Activated CD8-positive, alpha-beta memory T cell treated with anti-CD3 and anti-CD28 coated beads, Interleukin-2, amount 10 ng/mL, durations not matched to agents 7 days and 5 days (primary cell): ENCODE measurements around the gene MTHFSD. TPM values are rescaled to one million over a fixed set of nuclear protein-coding genes. Genes with fewer than 3 reads are reported as not detected.

ENCODE experiments used
- ATAC-seq: fragments of 150-1000 bp; cut with Tn5 transposase; one replicate; pipeline ENCODE4 v1.10.0; 2021; ENCODE audit warnings: moderate library complexity
- CTCF ChIA-PET: fragments of 350-600 bp; sonication (Branson Sonifier 250); formaldehyde crosslinking; loops from one replicate; lab custom pipeline; 2021; ENCODE audit warnings: antibody characterized with exemption; lab: Charles Lee
- DNase-seq: peaks from one replicate; pipeline ENCODE4 v3.0.0-alpha.2; 2020
- H3K27ac Mint-ChIP-seq: one replicate; pipeline ENCODE4 v1.8.0; 2021; ENCODE audit warnings: mild to moderate bottlenecking, mixed read lengths
- H3K27me3 Mint-ChIP-seq: one replicate; pipeline ENCODE4 v1.8.0; 2021; ENCODE audit warnings: mixed read lengths
- H3K36me3 Mint-ChIP-seq: one replicate; pipeline ENCODE4 v1.8.0; 2021; ENCODE audit warnings: mild to moderate bottlenecking, mixed read lengths
- H3K4me1 Mint-ChIP-seq: one replicate; pipeline ENCODE4 v1.8.0; 2021; ENCODE audit warnings: mixed read lengths
- H3K4me3 Mint-ChIP-seq: one replicate; pipeline ENCODE4 v1.8.0; 2021; ENCODE audit warnings: mild to moderate bottlenecking, moderate library complexity, mixed read lengths
- H3K9me3 Mint-ChIP-seq: one replicate; pipeline ENCODE4 v1.8.0; 2022; ENCODE audit warnings: low read depth, mixed read lengths
- total RNA-seq, 2 experiments: library from RNA; stranded (reverse); gene quantifications; one replicate each; pipeline ENCODE4 v1.2.3, GENCODE V29; 2021

Gene MTHFSD, protein sequence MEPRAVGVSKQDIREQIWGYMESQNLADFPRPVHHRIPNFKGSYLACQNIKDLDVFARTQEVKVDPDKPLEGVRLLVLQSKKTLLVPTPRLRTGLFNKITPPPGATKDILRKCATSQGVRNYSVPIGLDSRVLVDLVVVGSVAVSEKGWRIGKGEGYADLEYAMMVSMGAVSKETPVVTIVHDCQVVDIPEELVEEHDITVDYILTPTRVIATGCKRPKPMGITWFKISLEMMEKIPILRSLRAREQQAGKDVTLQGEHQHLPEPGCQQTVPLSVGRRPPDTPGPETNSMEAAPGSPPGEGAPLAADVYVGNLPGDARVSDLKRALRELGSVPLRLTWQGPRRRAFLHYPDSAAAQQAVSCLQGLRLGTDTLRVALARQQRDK
- 10 to 100 TPM; 23.2 to 25.3 TPM for total RNA-seq

DNA sequence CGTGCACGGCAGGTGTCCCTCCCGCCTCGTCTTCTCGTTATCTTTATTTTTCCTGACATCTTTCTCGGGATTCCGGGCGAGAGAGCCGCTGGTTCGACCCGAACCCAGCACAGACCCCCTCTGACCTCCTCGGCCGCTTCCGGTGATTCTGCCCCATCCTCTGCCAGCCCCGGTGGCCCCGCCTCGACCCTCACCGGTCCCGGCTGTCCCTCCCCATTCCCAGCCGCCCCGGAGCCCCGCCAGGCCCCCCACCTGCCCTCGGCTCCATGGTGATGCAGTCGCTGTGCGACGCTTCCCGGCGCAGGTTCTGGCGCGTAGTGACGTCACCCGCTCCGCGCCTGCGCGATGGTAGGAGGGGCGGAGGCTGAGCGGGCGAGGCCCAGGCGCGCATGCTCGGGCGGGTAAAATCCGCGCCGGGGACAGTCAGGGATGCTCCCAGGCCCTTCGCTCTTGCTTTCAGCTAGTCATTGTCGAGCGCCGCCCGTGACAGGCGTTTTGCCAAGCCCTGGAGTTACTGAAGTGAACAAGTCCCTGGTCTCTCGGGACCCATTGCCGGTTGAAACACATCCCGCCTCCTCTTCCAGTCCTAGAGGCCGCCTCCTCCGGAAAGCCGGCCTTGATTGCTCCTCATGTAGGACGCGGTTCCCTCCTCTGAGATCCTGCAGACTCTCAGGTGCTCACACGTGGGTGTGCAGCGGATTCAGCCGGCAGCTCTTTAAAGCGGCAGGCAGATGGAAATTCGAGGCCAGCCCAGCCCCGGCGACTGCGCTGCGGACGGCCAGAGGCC is at the start of gene MTHFSD:
Gene MTHFSD (minus strand): TSS at position 319 of the 787 bp plus-strand sequence. CDS start 51 bp downstream, at position 268.
- H3K4me1 Mint-ChIP-seq: peaks cover 15% of the 10 kb centered on the region
- H3K4me3 Mint-ChIP-seq: peak within 1 kb of the TSS; percentile 84
- H3K9me3 Mint-ChIP-seq: no peaks in the 10 kb centered on the region
- peak within 1 kb of the TSS; percentile 98 for H3K27ac Mint-ChIP-seq
- H3K27me3 Mint-ChIP-seq: peaks cover 4% of the 10 kb centered on the region
- CTCF ChIA-PET: interaction anchor here (1.0 kb wide), 1 partner anchor 10 kb away, joined by 3 read pairs; no protein-coding TSS in a partner anchor
- peaks cover 7% of the 10 kb centered on the region for H3K36me3 Mint-ChIP-seq
- ATAC-seq: peak; percentile 97
- peak; percentile 95 for DNase-seq

DNA sequence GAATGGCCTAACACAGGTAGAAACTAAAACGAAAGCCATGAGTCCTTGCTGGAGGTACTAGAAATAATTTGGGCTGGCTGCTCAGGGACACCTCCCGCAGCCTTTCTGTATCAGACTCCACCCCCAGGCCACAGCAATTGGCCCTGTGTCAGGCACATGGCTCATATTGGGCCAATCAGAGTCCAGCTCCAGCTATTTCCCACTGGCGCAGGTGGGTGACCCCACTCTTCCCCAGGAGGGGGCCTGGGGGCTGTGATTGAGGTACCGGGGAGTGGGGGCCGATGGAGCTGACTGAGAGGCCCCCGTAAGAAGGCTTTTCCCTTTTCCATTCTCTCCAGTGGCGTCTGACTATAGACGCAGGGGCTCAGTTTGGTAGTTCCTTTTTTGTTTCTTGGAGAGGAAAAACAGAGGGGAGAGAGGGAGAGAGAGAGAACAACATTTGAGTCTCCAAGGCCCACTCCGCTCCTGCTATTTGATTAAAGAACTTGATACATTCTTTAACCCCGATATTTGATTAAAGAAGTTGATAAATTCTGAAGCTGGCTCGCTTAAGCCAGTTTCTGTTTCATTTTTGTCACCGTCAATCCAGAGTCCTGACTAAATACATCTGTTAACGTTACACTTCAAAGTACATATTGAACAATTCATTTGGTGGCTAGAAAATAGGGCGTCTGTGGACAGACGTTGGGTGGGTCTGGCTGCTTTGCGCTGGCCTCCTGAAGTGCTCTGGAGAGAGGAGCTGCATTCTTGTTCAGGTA is 49.6 kb upstream of the MTHFSD start:
- CTCF ChIA-PET: interaction anchor here (0.7 kb wide), 1 partner anchor 29 kb away, joined by 3 read pairs; no protein-coding TSS in a partner anchor
- Mint-ChIP-seq H3K9me3 (no peaks in the 10 kb centered on the region), H3K36me3 (no peaks in the 10 kb centered on the region), H3K4me1 (peaks cover 5% of the 10 kb centered on the region), H3K27ac (peak overlapping the region; percentile 64), H3K4me3 (peak overlapping the region; percentile 68), H3K27me3 (peaks cover 17% of the 10 kb centered on the region)
- DNase-seq: peak; percentile 71
- peak; percentile 99 for ATAC-seq

DNA sequence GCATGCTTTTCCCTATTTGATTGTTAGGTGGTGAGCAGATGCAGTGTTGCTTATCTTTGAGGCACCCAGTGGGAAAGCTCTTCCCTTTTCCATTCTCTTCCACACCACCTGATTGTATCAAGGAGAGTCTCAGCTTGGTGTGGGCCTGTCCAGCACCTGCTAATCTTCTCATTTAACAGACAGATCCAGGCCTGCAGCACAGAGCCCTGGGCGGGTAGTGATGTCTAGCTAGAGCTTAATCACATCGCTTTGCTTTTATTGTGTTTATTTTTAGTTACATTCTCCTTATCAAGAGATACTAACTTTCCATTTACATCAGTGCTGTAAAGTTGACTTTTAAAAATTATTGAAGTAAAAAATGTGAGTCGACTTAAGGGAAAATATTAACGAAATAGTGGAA is 47.5 kb upstream of the MTHFSD start:
- no peak for ATAC-seq
- Mint-ChIP-seq H3K9me3 (no peaks in the 10 kb centered on the region), H3K27me3 (peaks cover 29% of the 10 kb centered on the region), H3K4me3 (no peak overlapping the region), H3K27ac (no peak overlapping the region), H3K36me3 (no peaks in the 10 kb centered on the region), H3K4me1 (peaks cover 5% of the 10 kb centered on the region)
- CTCF ChIA-PET: interaction anchor here (1.0 kb wide), 1 partner anchor 9 kb away, joined by 3 read pairs; no protein-coding TSS in a partner anchor
- no peak for DNase-seq

DNA sequence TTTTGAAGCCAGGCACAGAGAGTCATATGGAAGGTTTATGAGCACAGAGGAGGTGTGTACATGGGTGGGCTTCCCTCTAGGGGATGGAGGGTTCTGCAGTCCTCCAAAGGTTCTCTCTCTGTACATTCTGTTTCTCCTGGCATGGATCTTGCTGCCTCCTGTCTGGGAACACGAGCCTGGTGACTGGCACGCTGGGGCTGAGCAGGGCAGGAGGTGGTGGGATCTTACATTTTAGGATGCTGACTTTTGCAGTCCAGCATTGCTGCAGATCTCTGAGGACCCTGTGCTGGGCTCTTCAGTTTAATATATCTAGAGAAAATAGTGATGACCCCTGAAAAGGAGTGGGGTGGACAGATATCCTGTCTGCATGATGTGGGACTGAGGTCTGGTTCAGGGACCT is 46.3 kb upstream of the MTHFSD start:
- H3K4me1 Mint-ChIP-seq: peaks cover 5% of the 10 kb centered on the region
- CTCF ChIA-PET: no interaction called here
- no peaks in the 10 kb centered on the region for H3K9me3 Mint-ChIP-seq
- no peaks in the 10 kb centered on the region for H3K36me3 Mint-ChIP-seq
- no peak overlapping the region for H3K4me3 Mint-ChIP-seq
- ATAC-seq (no peak), DNase-seq (no peak)
- no peak overlapping the region for H3K27ac Mint-ChIP-seq
- H3K27me3 Mint-ChIP-seq: peaks cover 29% of the 10 kb centered on the region

- Mint-ChIP-seq H3K4me1 (no peaks in the 10 kb centered on the region), H3K9me3 (no peaks in the 10 kb centered on the region), H3K27me3 (peaks cover 31% of the 10 kb centered on the region), H3K4me3 (no peak overlapping the region), H3K27ac (no peak overlapping the region), H3K36me3 (no peaks in the 10 kb centered on the region)
- CTCF ChIA-PET: no interaction called here
- DNase-seq (no peak), ATAC-seq (no peak)
These were observed 43.9 kb upstream of the MTHFSD start for GRCh38 chr16:86598607-86599565.

DNA sequence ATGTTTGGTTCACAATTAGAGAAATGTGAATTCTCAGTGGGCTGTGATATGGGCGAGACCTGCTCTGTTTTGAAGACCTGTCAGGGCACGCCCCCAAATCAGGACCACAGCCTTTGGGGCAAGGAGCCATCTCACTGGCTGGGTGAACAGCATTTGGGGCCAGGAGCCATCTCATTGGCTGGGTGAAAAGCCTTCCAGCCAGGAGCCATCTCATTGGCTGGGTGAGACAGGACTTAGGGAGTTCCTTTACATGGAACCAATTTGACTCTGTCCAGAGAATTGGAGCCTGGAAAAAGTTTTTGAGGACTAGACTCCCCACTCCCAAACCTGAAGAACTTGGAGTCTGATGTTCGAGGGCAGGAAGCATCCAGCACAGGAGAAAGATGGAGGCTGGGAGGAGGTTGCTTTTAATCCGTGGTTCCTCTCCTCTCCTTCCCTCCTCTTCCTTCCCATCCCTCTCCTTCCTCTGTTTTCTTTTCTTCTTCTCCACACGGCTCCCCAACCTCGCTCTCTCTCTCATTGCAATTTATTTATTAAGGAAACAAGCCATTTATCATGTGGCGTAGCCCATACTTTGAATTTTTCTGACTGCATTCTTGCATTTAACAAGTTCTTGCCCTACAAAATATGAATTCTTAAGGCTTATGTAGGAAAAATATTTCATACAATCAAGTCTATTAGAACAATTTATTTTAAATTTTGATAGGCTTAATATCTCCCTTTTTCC is 43.0 kb upstream of the MTHFSD start:
- H3K36me3 Mint-ChIP-seq: no peaks in the 10 kb centered on the region
- no peaks in the 10 kb centered on the region for H3K4me1 Mint-ChIP-seq
- H3K27me3 Mint-ChIP-seq: peaks cover 40% of the 10 kb centered on the region
- CTCF ChIA-PET: interaction anchor here (0.7 kb wide), 1 partner anchor 22 kb away, joined by 3 read pairs; no protein-coding TSS in a partner anchor
- no peak for ATAC-seq
- no peak for DNase-seq
- no peak overlapping the region for H3K27ac Mint-ChIP-seq
- H3K9me3 Mint-ChIP-seq: no peaks in the 10 kb centered on the region
- H3K4me3 Mint-ChIP-seq: no peak overlapping the region

- no peaks in the 10 kb centered on the region for H3K4me1 Mint-ChIP-seq
- no peak overlapping the region for H3K27ac Mint-ChIP-seq
- no peak overlapping the region for H3K4me3 Mint-ChIP-seq
- H3K9me3 Mint-ChIP-seq: no peaks in the 10 kb centered on the region
- peaks cover 39% of the 10 kb centered on the region for H3K27me3 Mint-ChIP-seq
- no peaks in the 10 kb centered on the region for H3K36me3 Mint-ChIP-seq
- CTCF ChIA-PET: interaction anchor here (0.7 kb wide), 1 partner anchor 21 kb away, joined by 3 read pairs; no protein-coding TSS in a partner anchor
- DNase-seq (no peak), ATAC-seq (no peak)
These were observed 42.3 kb upstream of the MTHFSD start for GRCh38 chr16:86597126-86597879.

DNA sequence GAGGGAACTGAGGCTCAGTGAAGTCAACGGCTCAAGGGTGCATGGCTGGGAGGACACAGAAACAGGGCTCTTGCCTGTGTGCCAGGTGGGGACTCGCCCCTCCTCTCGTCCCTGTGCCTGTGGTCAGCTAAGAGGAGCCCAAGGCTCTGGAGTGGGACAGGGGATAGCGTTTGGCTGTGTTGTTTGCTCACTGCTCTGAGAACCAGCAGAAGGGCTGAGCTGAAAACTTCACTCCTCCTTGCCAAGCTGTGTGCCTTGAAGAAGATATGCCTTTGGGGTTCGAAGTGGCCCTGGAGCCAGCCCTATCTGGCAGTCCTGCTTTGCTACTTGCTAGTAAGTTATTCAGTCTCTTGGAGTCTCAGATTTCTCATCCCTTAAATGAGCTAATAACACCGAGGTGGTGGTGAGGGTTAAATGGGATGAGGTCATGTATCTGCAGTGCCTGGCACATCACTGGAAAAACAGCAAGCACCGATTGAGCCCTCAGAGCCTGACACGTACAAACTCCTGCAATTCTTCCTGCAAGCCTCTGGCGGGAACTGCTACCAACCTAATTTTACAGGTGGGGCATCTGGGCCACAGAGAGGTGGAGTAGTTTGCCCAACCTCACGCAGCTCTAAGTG is 41.1 kb upstream of the MTHFSD start:
- Mint-ChIP-seq H3K36me3 (no peaks in the 10 kb centered on the region), H3K27me3 (peaks cover 38% of the 10 kb centered on the region), H3K4me1 (no peaks in the 10 kb centered on the region), H3K27ac (no peak overlapping the region), H3K4me3 (no peak overlapping the region), H3K9me3 (no peaks in the 10 kb centered on the region)
- ATAC-seq: no peak
- CTCF ChIA-PET: no interaction called here
- no peak for DNase-seq

DNA sequence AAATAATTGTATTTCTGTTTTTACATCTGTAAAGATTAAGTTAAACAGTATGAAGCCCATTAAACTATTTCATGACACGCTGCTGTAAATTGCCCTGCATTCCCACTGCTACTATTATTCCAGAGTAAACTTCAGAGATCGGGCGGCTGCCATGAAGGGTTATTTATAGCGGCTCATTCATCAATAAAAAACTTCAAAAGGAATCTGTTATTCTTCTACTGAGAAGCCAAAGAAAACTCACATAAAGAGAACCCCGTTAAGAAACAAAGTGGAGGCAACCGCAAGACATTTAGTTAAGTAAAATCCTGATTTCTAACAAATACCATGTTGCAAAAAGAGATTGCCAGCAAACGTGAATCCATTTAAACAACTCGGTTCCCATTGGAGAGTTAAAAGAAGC is 39.7 kb upstream of the MTHFSD start:
- ATAC-seq: no peak
- Mint-ChIP-seq H3K27ac (no peak overlapping the region), H3K9me3 (no peaks in the 10 kb centered on the region), H3K27me3 (peaks cover 29% of the 10 kb centered on the region), H3K4me1 (no peaks in the 10 kb centered on the region), H3K36me3 (no peaks in the 10 kb centered on the region), H3K4me3 (no peak overlapping the region)
- DNase-seq: no peak
- CTCF ChIA-PET: no interaction called here

- DNase-seq (no peak), ATAC-seq (no peak)
- Mint-ChIP-seq H3K27ac (no peak overlapping the region), H3K27me3 (peaks cover 26% of the 10 kb centered on the region), H3K9me3 (no peaks in the 10 kb centered on the region), H3K36me3 (no peaks in the 10 kb centered on the region), H3K4me1 (no peaks in the 10 kb centered on the region), H3K4me3 (no peak overlapping the region)
- CTCF ChIA-PET: interaction anchor here (1.6 kb wide), 1 partner anchor 9 kb away, joined by 3 read pairs; no protein-coding TSS in a partner anchor
These were observed 39.0 kb upstream of the MTHFSD start for GRCh38 chr16:86593913-86594620.
